Adrenal gland (tissue), 5 donors: ENCODE data around the gene C6orf163.

Source experiments
- POLR2A ChIP-seq, 2 donors: fragments of 450-650 bp; IDR thresholded peaks; one replicate each; pipeline ENCODE4 v1.6.1; 2017; ENCODE audit warnings: antibody characterized with exemption in 2 of 2, mild to moderate bottlenecking in 2 of 2, moderate library complexity in 1 of 2
- TF ChIP-seq, protein P1 (sequence below), 6 experiments: fragments of 450-650 bp in 4 of 6; fragments of 200-600 bp in 2 of 6; sonication (generic) in 1 of 6; IDR thresholded peaks; 1 replicate in 5 of 6; 2 replicates in 1 of 6; pipeline versions ENCODE4 v1.5.1 to v1.8.0; 2016 to 2021; ENCODE audit warnings: antibody characterized with exemption in 6 of 6, mild to moderate bottlenecking in 2 of 6, moderate library complexity in 1 of 6
- donor health status: DM: no; HTN: no; CAD: no.

DNA sequence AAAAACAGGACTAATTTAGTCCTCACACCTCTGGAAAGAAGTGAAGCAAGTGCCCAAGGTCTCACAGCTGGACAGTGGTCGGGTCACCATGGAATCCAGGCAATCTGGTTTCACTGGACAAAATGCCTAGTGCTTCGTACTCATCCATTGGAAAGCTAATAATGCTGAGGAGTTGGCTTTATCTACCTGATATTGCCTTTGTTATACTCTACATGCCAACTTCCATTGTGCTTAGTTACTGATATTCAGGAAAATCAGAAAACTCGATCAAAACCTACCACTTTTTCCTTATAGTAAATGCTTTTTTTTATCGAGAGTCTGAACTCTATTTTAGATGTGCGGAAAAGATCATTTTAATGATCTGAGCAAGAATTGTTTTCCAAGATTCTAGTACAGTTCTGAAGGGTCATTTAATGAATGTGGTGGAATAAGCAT, 64.1 kb downstream of the C6orf163 start:
- TF ChIP-seq, protein P1, sequence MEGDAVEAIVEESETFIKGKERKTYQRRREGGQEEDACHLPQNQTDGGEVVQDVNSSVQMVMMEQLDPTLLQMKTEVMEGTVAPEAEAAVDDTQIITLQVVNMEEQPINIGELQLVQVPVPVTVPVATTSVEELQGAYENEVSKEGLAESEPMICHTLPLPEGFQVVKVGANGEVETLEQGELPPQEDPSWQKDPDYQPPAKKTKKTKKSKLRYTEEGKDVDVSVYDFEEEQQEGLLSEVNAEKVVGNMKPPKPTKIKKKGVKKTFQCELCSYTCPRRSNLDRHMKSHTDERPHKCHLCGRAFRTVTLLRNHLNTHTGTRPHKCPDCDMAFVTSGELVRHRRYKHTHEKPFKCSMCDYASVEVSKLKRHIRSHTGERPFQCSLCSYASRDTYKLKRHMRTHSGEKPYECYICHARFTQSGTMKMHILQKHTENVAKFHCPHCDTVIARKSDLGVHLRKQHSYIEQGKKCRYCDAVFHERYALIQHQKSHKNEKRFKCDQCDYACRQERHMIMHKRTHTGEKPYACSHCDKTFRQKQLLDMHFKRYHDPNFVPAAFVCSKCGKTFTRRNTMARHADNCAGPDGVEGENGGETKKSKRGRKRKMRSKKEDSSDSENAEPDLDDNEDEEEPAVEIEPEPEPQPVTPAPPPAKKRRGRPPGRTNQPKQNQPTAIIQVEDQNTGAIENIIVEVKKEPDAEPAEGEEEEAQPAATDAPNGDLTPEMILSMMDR (IDR thresholded peaks at IDR 0.05) = no peak
- TF ChIP-seq POLR2A (IDR thresholded peaks at IDR 0.05) = no peak
